PC-9 (cell line): ENCODE data around the gene MBD5.

Source experiments
- CTCF ChIP-seq: fragments of 200-600 bp; sonication (generic); conservative IDR thresholded peaks from 2 replicates; pipeline ENCODE4 v1.6.1; 2017; ENCODE audit warnings: mixed run types, antibody characterized with exemption, mild to moderate bottlenecking, moderate library complexity
- EZH2 ChIP-seq: fragments of 200-600 bp; sonication (generic); IDR thresholded peaks from 2 replicates; pipeline ENCODE4 v1.8.0; 2017; ENCODE audit warnings: antibody characterized with exemption, low read depth

- TF ChIP-seq CTCF (peak; percentile 41; the same call in 1 of the 2 replicates), EZH2 (no peak)
Measured at GRCh38 chr2:148201075-148202004, 180.4 kb downstream of the MBD5 start.
